ENCODE data around the gene CD79A. TPM values are rescaled to one million over a fixed set of nuclear protein-coding genes. Genes with fewer than 3 reads are reported as not detected.

CD79A gene
- total RNA-seq, 1 donor, result 47.3 TPM

DNA sequence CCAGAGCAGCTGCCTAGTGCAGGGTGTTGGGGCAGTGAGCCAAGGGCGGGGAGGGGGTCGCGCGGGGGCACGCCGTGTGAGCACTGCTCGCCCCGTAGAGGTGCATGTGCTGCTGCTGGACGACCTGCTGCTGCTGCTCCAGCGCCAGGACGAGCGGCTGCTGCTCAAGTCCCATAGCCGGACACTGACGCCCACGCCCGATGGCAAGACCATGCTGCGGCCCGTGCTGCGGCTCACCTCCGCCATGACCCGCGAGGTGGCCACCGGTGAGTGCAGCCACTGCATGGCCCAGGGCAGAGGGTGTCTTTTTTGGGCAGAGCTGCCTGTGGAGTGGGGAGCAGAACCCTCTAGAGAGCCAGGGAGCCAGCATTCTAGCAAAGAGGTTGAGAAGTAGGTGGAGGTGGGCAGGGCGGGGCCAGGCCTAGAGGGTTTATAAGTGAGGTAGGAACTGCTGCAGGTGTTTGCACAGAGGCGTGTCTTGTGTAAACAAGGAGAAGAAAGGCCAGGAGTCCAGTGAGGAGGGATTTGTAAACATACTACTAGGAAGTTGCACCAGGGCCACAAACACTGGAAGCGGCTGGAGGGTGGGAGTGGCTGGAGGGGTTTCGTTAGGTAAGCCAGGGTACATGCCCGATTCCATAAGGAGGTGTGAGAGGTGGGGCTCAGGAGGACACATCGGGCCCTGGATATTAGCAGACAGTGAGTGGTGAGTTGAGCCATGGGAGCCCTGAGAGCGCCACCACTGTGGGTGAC is 27.2 kb downstream of the CD79A start:
- no peak overlapping the region for H3K4me3 ChIP-seq (ENCODE audit: low read length)
- no peaks in the 10 kb centered on the region for H3K27me3 ChIP-seq (ENCODE audit: insufficient read depth, low read length)
- H3K4me1 ChIP-seq (ENCODE audit: insufficient read depth, low read length), result no peaks in the 10 kb centered on the region
- no peaks in the 10 kb centered on the region for H3K9me3 ChIP-seq (ENCODE audit: low read depth, low read length)

GRCh38 chr19:41905273-41906002 is 28.4 kb downstream of the CD79A start:
- H3K9me3 ChIP-seq (ENCODE audit: low read depth, low read length), result no peaks in the 10 kb centered on the region
- no peaks in the 10 kb centered on the region for H3K4me1 ChIP-seq (ENCODE audit: insufficient read depth, low read length)
- no peaks in the 10 kb centered on the region for H3K27me3 ChIP-seq (ENCODE audit: insufficient read depth, low read length)
- H3K4me3 ChIP-seq (ENCODE audit: low read length), result no peak overlapping the region

DNA sequence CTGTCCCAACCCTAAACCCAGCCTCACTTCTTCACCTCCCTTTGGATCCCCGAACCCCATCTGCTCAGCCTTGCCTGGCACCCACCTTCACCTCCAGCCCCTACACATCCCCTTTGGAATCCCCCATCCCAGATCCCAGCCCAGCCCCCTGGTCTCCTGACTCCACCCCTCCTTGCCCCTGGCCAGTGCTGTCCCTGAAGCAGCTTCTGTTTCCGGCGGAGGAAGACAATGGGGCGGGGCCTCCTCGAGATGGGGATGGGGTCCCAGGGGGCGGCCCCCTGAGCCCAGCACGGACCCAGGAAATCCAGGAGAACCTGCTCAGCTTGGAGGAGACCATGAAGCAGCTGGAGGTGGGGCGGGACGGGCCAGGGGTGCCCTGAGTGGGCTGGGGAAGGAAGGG is 29.2 kb downstream of the CD79A start:
- Histone ChIP-seq H3K9me3 (ENCODE audit: low read depth, low read length) (no peaks in the 10 kb centered on the region), H3K4me3 (ENCODE audit: low read length) (no peak overlapping the region), H3K27me3 (ENCODE audit: insufficient read depth, low read length) (peaks cover 2% of the 10 kb centered on the region), H3K4me1 (ENCODE audit: insufficient read depth, low read length) (no peaks in the 10 kb centered on the region)

DNA sequence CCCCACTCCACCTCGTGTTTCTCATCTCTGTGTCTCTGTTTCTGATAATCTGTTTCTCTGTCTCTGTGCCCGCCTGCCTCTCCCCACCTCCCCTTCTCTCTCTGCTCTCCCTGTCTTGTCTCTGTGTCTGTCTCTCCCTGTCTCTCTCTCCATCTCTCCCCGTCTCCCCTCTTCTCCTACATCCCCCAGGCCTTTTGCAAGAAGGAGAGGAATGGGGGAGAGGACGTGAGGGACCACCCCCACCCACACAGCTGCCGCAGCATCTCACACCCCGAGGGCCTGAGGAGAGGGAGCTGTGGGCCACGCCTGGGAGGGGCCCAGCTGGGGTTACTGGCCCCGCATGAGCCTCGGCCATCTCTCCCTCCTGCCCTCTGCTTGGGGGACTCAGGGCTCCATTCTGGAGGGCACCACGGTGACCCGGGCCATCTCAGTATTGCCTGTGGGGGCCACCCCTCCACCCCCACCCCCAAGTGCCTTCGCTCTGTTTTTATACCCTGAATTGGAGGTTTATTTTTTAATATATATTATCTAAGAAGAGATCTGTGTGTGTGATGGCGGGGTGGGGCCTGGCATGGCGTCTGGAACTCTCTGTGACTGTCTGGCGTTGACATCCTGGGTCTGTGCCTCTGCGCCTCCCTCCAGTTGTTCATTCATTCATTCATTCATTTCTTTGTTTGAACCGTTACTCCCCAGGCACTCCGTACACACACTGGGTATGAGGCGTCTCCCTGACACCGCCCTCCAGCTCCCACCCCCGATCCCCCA is 30.0 kb downstream of the CD79A start:
- H3K4me1 ChIP-seq (ENCODE audit: insufficient read depth, low read length), result peaks cover 4% of the 10 kb centered on the region
- H3K4me3 ChIP-seq (ENCODE audit: low read length), result no peak overlapping the region
- H3K9me3 ChIP-seq (ENCODE audit: low read depth, low read length), result no peaks in the 10 kb centered on the region
- H3K27me3 ChIP-seq (ENCODE audit: insufficient read depth, low read length), result peaks cover 10% of the 10 kb centered on the region

DNA sequence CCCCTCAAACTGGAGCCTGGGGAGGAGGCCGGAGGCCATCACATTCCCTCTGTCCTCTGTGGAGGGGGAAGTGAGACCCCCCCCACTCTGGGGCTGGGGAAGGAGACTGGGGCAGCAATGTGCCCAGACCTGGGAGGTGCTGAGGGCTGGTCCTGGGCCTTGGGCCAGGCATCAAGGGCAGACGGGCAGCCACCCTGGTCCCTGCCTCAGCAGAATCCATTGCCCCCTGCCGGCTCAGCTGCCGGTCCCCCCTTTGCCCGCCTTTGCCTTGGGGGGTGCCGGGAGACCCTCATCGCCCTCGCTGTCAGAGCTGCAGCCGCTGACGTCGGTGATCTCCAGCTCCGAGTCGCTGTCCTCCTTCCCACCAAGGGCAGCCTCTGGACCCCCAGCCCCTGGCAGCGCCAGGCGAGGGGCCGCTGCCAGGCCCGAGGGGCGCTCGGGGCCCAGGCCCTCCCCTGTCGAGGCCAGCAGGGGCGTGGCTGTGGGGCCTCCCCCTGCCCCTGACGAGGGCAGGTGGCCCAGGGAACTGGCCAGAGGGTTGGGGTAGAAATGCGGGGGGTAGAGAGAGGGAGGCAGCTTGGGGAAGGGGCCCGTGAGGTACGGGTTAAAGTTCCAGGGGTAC is 31.0 kb downstream of the CD79A start:
- H3K4me3 ChIP-seq (ENCODE audit: low read length), result no peak overlapping the region
- peaks cover 8% of the 10 kb centered on the region for H3K4me1 ChIP-seq (ENCODE audit: insufficient read depth, low read length)
- H3K9me3 ChIP-seq (ENCODE audit: low read depth, low read length), result no peaks in the 10 kb centered on the region
- peaks cover 14% of the 10 kb centered on the region for H3K27me3 ChIP-seq (ENCODE audit: insufficient read depth, low read length)

- no peaks in the 10 kb centered on the region for H3K9me3 ChIP-seq (ENCODE audit: low read depth, low read length)
- peaks cover 20% of the 10 kb centered on the region for H3K27me3 ChIP-seq (ENCODE audit: insufficient read depth, low read length)
- no peak overlapping the region for H3K4me3 ChIP-seq (ENCODE audit: low read length)
- peaks cover 15% of the 10 kb centered on the region for H3K4me1 ChIP-seq (ENCODE audit: insufficient read depth, low read length)
Measured at GRCh38 chr19:41908724-41909464, 31.8 kb downstream of the CD79A start.

- Histone ChIP-seq H3K4me1 (ENCODE audit: insufficient read depth, low read length) (peaks cover 19% of the 10 kb centered on the region), H3K27me3 (ENCODE audit: insufficient read depth, low read length) (peaks cover 24% of the 10 kb centered on the region), H3K9me3 (ENCODE audit: low read depth, low read length) (no peaks in the 10 kb centered on the region), H3K4me3 (ENCODE audit: low read length) (no peak overlapping the region)
Measured at GRCh38 chr19:41909706-41910105, 32.6 kb downstream of the CD79A start.

DNA sequence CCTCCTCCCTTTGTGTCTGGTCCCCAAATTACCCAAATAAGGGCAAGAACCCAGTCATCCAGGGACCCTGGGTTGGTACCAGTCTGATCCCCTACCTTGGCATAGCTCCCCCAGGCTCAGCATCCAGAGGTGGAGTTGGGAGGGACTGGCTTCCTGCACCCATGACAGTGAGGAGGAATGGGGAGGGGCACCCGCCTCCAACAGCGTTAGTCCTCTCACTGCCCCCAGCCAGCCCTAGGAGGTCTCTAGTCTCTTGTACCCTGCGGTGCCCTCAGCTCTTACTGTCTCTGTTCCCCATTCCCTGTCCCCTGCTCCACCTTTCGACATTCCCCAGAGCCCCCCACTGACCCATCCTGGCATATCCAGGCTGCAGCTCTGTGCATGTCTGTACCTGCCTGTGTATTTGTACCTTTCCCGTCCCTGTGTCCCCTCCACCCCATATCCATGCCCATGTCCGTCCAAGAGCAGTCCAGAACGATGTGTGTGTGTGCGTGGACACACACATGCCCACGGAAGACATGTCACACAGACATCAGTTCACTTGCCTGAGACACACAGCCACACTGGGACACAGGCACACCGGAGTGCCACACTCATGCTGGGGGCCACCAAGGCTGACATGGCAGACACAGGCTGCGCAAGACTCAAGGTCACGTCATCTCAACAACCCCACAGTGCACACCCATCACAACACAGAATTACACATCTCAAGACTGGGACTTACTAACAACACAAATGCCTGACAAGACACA is 33.3 kb downstream of the CD79A start:
- Histone ChIP-seq H3K27me3 (ENCODE audit: insufficient read depth, low read length) (peaks cover 28% of the 10 kb centered on the region), H3K4me3 (ENCODE audit: low read length) (no peak overlapping the region), H3K4me1 (ENCODE audit: insufficient read depth, low read length) (peaks cover 23% of the 10 kb centered on the region), H3K9me3 (ENCODE audit: low read depth, low read length) (no peaks in the 10 kb centered on the region)

DNA sequence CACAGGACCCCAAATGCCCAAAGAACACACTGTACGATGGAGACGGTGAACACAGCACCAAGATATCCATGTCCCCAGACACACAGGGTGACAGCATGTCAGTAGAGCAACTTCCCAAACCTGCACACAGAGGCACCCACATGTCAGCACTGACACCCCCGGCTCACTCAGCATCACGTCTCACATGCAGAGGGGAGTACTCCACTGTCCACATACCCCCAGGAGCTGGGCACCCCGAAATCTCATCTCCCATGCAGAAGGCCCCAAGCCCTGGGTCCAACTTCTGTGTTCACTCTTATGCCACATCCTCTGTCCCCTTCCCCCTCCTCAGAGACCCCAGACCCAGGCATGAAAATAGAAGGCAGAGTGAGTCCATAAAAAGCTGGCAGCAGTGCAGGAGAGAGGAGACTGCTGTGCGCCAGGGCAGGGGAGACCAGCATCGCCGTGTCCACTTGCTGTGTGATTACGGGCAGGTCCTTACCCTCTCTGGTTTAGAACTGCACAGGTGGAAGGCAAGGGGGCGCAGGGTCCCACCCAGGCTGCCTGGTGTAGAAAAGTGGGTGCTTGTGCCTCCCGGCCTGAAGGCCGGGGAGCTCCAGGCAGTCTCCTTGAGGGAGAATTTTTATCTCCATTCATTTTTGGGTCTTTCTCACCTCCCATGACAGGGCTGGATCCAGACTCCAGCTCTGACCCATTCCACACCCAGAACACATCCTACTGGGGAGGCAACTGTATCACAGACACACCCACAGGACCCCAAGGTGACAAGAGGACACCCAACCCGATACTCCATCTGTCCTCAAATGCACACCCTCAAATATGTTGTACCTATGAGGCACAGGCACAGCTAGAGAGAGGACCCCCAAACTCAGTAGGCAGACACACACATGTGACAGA is 34.2 kb downstream of the CD79A start:
- Histone ChIP-seq H3K9me3 (ENCODE audit: low read depth, low read length) (no peaks in the 10 kb centered on the region), H3K4me1 (ENCODE audit: insufficient read depth, low read length) (peaks cover 30% of the 10 kb centered on the region), H3K27me3 (ENCODE audit: insufficient read depth, low read length) (peaks cover 35% of the 10 kb centered on the region), H3K4me3 (ENCODE audit: low read length) (no peak overlapping the region)

- Histone ChIP-seq H3K27me3 (ENCODE audit: insufficient read depth, low read length) (peaks cover 44% of the 10 kb centered on the region), H3K4me3 (ENCODE audit: low read length) (no peak overlapping the region), H3K4me1 (ENCODE audit: insufficient read depth, low read length) (peaks cover 31% of the 10 kb centered on the region), H3K9me3 (ENCODE audit: low read depth, low read length) (no peaks in the 10 kb centered on the region)
Measured at GRCh38 chr19:41911889-41912731, 35.0 kb downstream of the CD79A start.

- no peak overlapping the region for H3K4me3 ChIP-seq (ENCODE audit: low read length)
- no peaks in the 10 kb centered on the region for H3K9me3 ChIP-seq (ENCODE audit: low read depth, low read length)
- H3K27me3 ChIP-seq (ENCODE audit: insufficient read depth, low read length), result peaks cover 48% of the 10 kb centered on the region
- peaks cover 31% of the 10 kb centered on the region for H3K4me1 ChIP-seq (ENCODE audit: insufficient read depth, low read length)
Measured at GRCh38 chr19:41912899-41913537, 35.9 kb downstream of the CD79A start.
